Muscle of leg (tissue), 11 donors: ENCODE data around the gene TIAM2. TPM values are rescaled to one million over a fixed set of nuclear protein-coding genes. Genes with fewer than 3 reads are reported as not detected.
"Not testable (repeated sequence)": the region's sequence is repeated elsewhere in the genome, so short reads cannot be mapped to it uniquely, and the experiment has no call there.

Experiments
- DNase-seq: peaks from one replicate; pipeline ENCODE4 v3.0.0; 2013
- H3K27ac ChIP-seq: one replicate; pipeline ENCODE4 v1.5.1; 2013; ENCODE audit warnings: mild to moderate bottlenecking, low read length, control low read depth
- H3K27me3 ChIP-seq: one replicate; pipeline ENCODE4 v1.6.1; 2013; ENCODE audit warnings: low read length; ENCODE audit not compliant: control insufficient read depth, insufficient read depth
- H3K36me3 ChIP-seq: one replicate; pipeline ENCODE4 v1.6.1; 2013; ENCODE audit warnings: low read length; ENCODE audit not compliant: control insufficient read depth, insufficient read depth
- H3K4me1 ChIP-seq: one replicate; pipeline ENCODE4 v1.6.1; 2013; ENCODE audit warnings: low read length; ENCODE audit not compliant: control insufficient read depth, insufficient read depth
- H3K4me3 ChIP-seq: one replicate; pipeline ENCODE4 v1.5.1; 2013; ENCODE audit warnings: low read length, control low read depth
- H3K9me3 ChIP-seq: replicated peaks from 2 replicates; pipeline ENCODE4 v1.6.1; 2013; ENCODE audit warnings: low read depth, low read length; ENCODE audit not compliant: control insufficient read depth
- whole genome bisulfite sequencing: methylation state at CpG from one replicate; pipeline ENCODE4 v1.1.5; 2013; ENCODE audit warnings: missing lambda C conversion rate; ENCODE audit not compliant: insufficient coverage; 5-methylcytosine and 5-hydroxymethylcytosine counted together
- polyA plus RNA-seq, 8 donors: library from polyadenylated mRNA; unstranded; fragments of 120-200 nt; gene quantifications; one replicate each; pipeline versions ENCODE4 v1.2.1 to v1.2.3, GENCODE V29; 2013; ENCODE audit warnings: inconsistent platforms in 1 of 8, low replicate concordance in 1 of 8; ENCODE audit not compliant: insufficient read length in 8 of 8, insufficient read depth in 1 of 8
- total RNA-seq: library from RNA; stranded (reverse); fragments of 120-200 nt; gene quantifications from one replicate; pipeline ENCODE4 v1.2.4, GENCODE V29; 2013

The TIAM2 gene
- total and polyA plus RNA-seq, 9 donors = 11.3 to 16.7 (median 13.1) TPM

GRCh38 chr6:155222506-155222905 lies 227.4 kb downstream of the TIAM2 start:
- no peak overlapping the region for H3K27ac ChIP-seq
- no peaks in the 10 kb centered on the region for H3K27me3 ChIP-seq
- no peaks in the 10 kb centered on the region for H3K9me3 ChIP-seq
- H3K4me3 ChIP-seq = no peak overlapping the region
- DNase-seq = no peak
- WGBS = 85% methylated on average over 2 of the region's 4 CpGs
- H3K36me3 ChIP-seq = no peaks in the 10 kb centered on the region
- no peaks in the 10 kb centered on the region for H3K4me1 ChIP-seq

DNA sequence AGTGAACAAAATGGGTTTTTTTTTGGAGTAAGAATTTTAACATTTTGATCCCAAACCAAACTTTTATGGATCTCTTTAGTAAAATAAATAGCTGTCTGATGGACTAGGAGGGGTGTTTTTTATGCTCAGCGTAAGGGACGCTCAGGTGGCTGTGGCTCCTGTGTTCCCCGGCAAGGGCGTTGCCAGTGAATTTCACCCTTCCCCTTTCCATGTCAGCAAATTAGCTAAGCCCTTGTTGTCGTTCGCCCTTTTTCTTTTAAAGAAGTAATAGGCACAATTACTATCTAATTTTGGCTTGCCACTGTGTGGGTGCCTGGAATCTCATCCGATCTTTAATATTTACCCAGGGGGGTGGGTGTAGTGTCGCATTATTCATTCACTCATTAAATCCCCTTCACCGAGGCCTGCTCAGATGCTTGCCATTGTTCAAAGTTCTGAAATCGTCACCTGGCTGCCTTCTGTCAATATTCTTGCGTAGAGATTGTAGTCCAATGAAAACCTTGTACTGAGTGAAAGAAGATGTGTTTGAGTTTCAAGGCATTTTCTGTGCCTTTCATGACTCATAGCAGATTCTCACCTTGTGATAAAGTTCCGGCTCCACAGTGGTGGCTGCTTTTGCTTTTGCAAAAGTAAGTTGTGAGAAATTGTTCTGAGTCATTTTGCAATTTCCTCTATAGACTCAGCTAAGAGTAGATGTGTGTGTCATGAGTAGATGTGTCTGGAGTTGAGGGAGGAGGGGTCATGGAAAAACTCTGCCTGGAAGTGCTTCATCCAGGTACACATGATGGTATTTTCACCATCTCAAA lies 228.7 kb downstream of the TIAM2 start:
- DNase-seq = no peak
- Histone ChIP-seq H3K4me3 (no peak overlapping the region), H3K4me1 (peaks cover 2% of the 10 kb centered on the region), H3K27ac (no peak overlapping the region), H3K36me3 (no peaks in the 10 kb centered on the region), H3K27me3 (no peaks in the 10 kb centered on the region), H3K9me3 (no peaks in the 10 kb centered on the region)
- WGBS = no CpG with 5 or more reads among the region's 12 CpGs

DNA sequence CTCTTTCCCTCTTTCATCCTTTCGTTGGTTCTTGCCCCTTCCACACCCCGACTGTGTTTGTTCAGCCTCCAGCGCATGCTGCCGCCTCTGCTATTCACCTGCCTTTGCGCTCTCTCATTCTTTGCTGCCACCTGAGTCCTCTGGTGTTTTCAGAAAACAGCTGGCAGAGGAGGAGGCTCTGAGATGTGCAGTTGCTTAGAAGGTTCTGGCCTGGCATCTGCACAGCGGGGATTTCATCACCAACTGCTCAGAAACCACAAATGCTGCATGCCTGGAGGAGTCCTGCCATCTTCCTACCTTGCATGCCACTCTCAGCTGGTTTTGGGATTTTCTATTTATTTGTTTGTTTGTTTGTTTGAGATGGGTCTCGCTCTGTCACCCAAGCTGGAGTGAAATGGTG lies 229.5 kb downstream of the TIAM2 start:
- H3K27ac ChIP-seq = no peak overlapping the region
- no peaks in the 10 kb centered on the region for H3K27me3 ChIP-seq
- WGBS = 95% methylated on average over 4 of the region's 7 CpGs
- H3K9me3 ChIP-seq = no peaks in the 10 kb centered on the region
- no peaks in the 10 kb centered on the region for H3K36me3 ChIP-seq
- no peak overlapping the region for H3K4me3 ChIP-seq
- no peak for DNase-seq
- H3K4me1 ChIP-seq = peaks cover 2% of the 10 kb centered on the region

DNA sequence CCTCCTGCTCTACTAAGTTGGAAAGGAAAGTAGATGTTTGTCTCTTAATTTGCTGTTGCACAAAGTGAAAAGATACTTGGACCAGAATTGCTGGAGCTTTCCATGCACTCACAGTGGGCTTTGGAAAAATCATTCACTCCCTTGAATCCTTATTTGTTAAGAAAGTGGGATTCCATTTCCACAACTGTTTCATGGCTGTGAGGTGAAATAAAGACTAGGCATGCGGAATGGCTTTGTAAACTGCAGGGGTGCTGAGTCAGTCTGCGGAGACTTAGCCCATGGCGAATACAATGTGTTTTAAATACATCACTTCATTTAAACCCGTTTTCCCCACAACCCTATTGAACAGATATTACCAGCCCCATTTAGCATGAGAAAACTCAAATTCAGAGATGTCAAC lies 231.9 kb downstream of the TIAM2 start:
- no peak overlapping the region for H3K4me3 ChIP-seq
- 84% methylated on average over 3 of the region's 4 CpGs for WGBS
- H3K36me3 ChIP-seq = no peaks in the 10 kb centered on the region
- no peaks in the 10 kb centered on the region for H3K27me3 ChIP-seq
- DNase-seq = no peak
- no peaks in the 10 kb centered on the region for H3K9me3 ChIP-seq
- no peak overlapping the region for H3K27ac ChIP-seq
- H3K4me1 ChIP-seq = peaks cover 2% of the 10 kb centered on the region

- peak; percentile 54 for DNase-seq
- Histone ChIP-seq H3K36me3 (no peaks in the 10 kb centered on the region), H3K9me3 (no peaks in the 10 kb centered on the region), H3K27me3 (no peaks in the 10 kb centered on the region), H3K27ac (no peak overlapping the region), H3K4me1 (peaks cover 2% of the 10 kb centered on the region), H3K4me3 (no peak overlapping the region)
- 75% methylated on average over 12 of the region's 13 CpGs for WGBS
These were observed 233.5 kb downstream of the TIAM2 start for GRCh38 chr6:155228546-155229166.

- WGBS = 79% methylated on average over 2 of the region's 4 CpGs
These were observed 235.9 kb downstream of the TIAM2 start for GRCh38 chr6:155230975-155231374.

DNA sequence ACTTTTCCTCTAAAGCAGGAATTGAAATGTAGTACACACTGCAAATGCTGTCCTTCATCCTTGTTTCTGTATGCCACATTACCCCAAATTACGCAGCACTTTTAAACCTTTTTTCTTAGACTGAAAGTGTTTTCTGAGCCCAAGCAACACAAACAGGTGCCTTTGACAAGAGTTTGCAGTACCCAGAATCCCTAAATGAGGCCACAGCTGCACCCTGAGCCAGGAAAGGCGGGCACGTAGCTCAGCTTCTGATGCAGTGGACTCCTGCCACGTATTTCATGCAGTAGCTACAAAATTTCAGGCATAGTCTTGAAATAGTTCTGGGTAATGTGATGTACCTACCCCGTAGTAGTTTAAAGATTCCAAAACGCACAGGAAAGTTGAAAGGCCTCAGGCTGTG lies 237.7 kb downstream of the TIAM2 start:
- Histone ChIP-seq H3K4me1 (peaks cover 10% of the 10 kb centered on the region), H3K4me3 (no peak overlapping the region), H3K27ac (no peak overlapping the region), H3K9me3 (peaks cover 2% of the 10 kb centered on the region), H3K36me3 (no peaks in the 10 kb centered on the region), H3K27me3 (no peaks in the 10 kb centered on the region)
- WGBS = 84% methylated on average over 5 of the region's 6 CpGs
- no peak for DNase-seq

More at GRCh38 chr6:155230975-155231374, 235.9 kb downstream of the TIAM2 start:
- H3K27me3 ChIP-seq, H3K9me3 ChIP-seq, H3K4me3 ChIP-seq, H3K36me3 ChIP-seq, H3K27ac ChIP-seq, DNase-seq: not testable (repeated sequence)
- H3K4me1 ChIP-seq = peaks cover 10% of the 10 kb centered on the region

DNA sequence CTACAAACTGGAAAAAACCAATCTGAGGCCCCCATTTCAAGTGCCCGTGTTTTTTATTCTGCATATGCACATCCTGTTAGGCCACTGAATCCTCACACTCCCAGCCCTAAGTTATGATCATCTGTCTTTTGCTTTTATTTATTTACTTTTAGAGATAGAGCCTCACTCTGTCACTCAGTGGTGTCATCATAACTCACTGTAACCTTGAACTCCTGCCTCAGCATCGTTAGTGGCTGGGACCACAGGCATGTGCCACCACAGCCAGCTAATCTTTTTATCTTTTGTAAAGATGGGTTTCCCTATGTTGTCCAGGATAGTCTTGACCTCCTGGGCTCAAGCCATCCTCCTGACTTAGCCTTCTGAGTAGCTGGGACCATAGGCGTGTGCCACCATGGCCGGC lies 239.1 kb downstream of the TIAM2 start:
- Histone ChIP-seq H3K4me3 (no peak overlapping the region), H3K36me3 (no peaks in the 10 kb centered on the region), H3K27me3 (no peaks in the 10 kb centered on the region), H3K27ac (no peak overlapping the region), H3K9me3 (peaks cover 2% of the 10 kb centered on the region), H3K4me1 (peaks cover 9% of the 10 kb centered on the region)
- no peak for DNase-seq
- WGBS = 100% methylated on average over 1 of the region's 4 CpGs

DNA sequence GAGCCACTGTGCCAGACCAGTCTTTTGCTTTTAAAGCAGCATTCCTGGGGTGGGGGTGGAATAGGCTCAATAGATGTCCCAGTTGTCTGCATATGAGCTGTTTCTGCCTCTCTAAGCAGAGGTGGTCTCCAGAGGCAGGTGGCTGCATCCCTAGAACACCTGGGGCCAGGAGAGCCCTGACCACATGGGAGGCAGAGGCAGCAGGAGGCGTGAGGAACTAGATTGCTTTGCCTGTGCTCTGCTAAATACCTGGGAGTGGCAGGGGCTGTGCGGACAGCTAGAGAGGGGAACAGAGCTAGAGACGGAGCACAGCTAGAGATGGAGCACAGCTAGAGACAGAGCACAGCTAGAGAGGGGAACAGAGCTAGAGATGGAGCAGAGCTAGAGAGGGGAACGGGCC lies 239.6 kb downstream of the TIAM2 start:
- no peak for DNase-seq
- no peak overlapping the region for H3K4me3 ChIP-seq
- H3K27ac ChIP-seq = peak overlapping the region; percentile 35
- peaks cover 2% of the 10 kb centered on the region for H3K9me3 ChIP-seq
- H3K36me3 ChIP-seq = no peaks in the 10 kb centered on the region
- H3K4me1 ChIP-seq = peaks cover 9% of the 10 kb centered on the region
- H3K27me3 ChIP-seq = no peaks in the 10 kb centered on the region
- 51% methylated on average over 4 of the region's 4 CpGs for WGBS

- peaks cover 2% of the 10 kb centered on the region for H3K9me3 ChIP-seq
- H3K4me1 ChIP-seq = peaks cover 9% of the 10 kb centered on the region
- H3K4me3 ChIP-seq = no peak overlapping the region
- peak; percentile 37 for DNase-seq
- H3K27ac ChIP-seq = peak overlapping the region; percentile 35
- 0% methylated on average over 4 of the region's 5 CpGs for WGBS
- H3K36me3 ChIP-seq = no peaks in the 10 kb centered on the region
- no peaks in the 10 kb centered on the region for H3K27me3 ChIP-seq
These were observed 240.0 kb downstream of the TIAM2 start for GRCh38 chr6:155235087-155235486.
